PFSK-1 (cell line): ENCODE data around the gene STK24.

Experiments
- POLR2AphosphoS5 ChIP-seq: IDR thresholded peaks from 2 replicates; pipeline ENCODE4 v1.6.1; 2012; ENCODE audit warnings: low read depth, mild to moderate bottlenecking, control low read depth, low read length, moderate library complexity
- REST ChIP-seq, 2 experiments: IDR thresholded peaks; 2 replicates each; pipeline versions ENCODE4 v1.6.1 to v1.8.0; 2011 to 2012; ENCODE audit warnings: low read depth in 2 of 2, low read length in 2 of 2, control low read depth in 1 of 2, inconsistent platforms in 1 of 2, mild to moderate bottlenecking in 1 of 2, moderate library complexity in 1 of 2; ENCODE audit not compliant: insufficient read depth in 1 of 2
- SIN3A ChIP-seq: IDR thresholded peaks from 2 replicates; pipeline ENCODE4 v1.6.1; 2012; ENCODE audit warnings: mild to moderate bottlenecking, low read length, moderate library complexity, borderline replicate concordance; ENCODE audit not compliant: insufficient read depth
- TAF1 ChIP-seq: IDR thresholded peaks from 2 replicates; pipeline ENCODE4 v1.6.1; 2012; ENCODE audit warnings: low read length, control low read depth, borderline replicate concordance; ENCODE audit not compliant: insufficient read depth

DNA sequence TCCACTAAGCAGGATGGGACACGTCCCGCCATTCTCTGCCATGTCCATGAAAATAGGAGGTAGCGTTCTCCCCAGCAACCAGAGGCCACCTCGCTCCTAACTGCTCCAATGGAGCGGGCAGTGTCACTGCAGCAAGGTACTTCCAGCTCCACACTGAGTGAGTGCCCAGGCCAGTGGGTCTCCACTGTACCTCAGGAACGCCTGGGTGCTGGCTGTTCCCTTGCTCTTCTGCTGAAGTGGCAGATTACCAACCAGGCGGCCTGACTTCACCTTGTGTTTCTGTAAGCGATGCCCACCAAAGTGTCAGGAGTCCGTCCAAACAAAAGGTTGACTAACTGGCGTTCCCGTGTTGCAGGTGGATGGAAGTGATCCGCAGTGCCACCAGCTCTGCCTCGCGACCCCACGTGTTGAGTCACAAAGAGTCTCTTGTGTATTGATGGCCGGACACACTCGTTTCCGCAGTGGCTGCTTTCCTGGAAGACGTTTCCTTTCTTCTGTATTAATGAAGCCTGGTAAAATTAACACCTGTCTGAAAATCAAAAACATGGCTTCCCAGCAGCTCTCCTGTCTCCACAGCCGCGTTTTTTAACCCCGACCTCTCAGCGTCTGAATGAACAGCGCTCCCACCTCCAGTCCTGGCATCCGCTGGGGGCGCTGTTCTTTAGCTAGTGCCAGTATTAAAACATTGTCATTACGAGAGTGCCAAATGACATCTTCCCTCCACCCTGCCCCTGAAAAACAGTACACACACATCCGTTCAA lies 128.8 kb downstream of the STK24 start:
- no peak for TF ChIP-seq POLR2AphosphoS5
- TF ChIP-seq REST (IDR thresholded peaks at IDR 0.05; ENCODE audit: insufficient read depth in 1 of 2, low read depth in 2 of 2, low read length in 2 of 2) = no peak
- TF ChIP-seq TAF1 = no peak
- no peak for TF ChIP-seq SIN3A
